ENCODE measurements around the gene TFR2.

GRCh38 chr7:100602889-100603725 lies 38.2 kb downstream of the TFR2 start:
- TF ChIP-seq, protein P1, sequence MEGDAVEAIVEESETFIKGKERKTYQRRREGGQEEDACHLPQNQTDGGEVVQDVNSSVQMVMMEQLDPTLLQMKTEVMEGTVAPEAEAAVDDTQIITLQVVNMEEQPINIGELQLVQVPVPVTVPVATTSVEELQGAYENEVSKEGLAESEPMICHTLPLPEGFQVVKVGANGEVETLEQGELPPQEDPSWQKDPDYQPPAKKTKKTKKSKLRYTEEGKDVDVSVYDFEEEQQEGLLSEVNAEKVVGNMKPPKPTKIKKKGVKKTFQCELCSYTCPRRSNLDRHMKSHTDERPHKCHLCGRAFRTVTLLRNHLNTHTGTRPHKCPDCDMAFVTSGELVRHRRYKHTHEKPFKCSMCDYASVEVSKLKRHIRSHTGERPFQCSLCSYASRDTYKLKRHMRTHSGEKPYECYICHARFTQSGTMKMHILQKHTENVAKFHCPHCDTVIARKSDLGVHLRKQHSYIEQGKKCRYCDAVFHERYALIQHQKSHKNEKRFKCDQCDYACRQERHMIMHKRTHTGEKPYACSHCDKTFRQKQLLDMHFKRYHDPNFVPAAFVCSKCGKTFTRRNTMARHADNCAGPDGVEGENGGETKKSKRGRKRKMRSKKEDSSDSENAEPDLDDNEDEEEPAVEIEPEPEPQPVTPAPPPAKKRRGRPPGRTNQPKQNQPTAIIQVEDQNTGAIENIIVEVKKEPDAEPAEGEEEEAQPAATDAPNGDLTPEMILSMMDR (IDR thresholded peaks at IDR 0.05 in 2 of 3, conservative IDR thresholded peaks at IDR 0.05 in 1 of 3; ENCODE audit: borderline replicate concordance in 1 of 3, insufficient read depth in 1 of 3, low read depth in 2 of 3, low read length in 2 of 3), result no peak
- TF ChIP-seq, protein P2, sequence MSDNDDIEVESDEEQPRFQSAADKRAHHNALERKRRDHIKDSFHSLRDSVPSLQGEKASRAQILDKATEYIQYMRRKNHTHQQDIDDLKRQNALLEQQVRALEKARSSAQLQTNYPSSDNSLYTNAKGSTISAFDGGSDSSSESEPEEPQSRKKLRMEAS (IDR thresholded peaks at IDR 0.05), result no peak

Measured in HCT116 (cell line).